Neural progenitor cell (in vitro differentiated cells): Measurements from ENCODE around the gene CERS6.

Experiments used
- CTCF ChIP-seq: fragments of 200-600 bp; sonication (generic); IDR thresholded peaks from 2 replicates; pipeline ENCODE4 v1.5.1; 2017; ENCODE audit warnings: antibody characterized with exemption, mild to moderate bottlenecking
- EZH2 ChIP-seq: fragments of 200-600 bp; sonication (generic); IDR thresholded peaks from 2 replicates; pipeline ENCODE4 v1.6.1; 2017; ENCODE audit warnings: antibody characterized with exemption, mild to moderate bottlenecking, moderate library complexity

DNA sequence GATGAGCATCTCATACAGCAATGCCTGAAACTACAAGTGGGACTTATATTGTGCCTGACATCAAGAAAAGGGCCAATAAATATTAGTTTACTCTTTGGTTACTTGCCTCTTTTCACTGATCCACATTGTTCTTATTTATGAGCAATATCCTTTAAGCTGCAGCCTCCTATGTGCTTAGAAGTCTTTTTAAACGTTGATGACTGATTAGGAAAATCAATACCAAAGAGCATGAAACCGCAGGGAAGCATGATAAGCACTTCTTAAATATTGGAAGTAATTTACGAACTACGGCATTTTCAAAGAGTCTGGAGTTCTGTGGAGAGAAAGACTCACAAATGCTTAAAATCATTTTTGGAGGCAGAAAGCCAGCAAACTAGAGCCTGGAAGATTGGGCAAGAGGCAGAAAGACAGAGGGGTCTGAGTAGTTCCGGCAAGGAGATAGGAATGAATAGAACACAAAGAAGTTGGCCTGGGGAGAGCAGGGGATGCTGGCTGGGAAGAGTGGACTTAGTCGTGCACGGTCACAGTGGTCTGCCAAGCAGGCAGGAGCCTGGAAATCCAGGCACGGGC lies 223.8 kb downstream of the CERS6 start:
- TF ChIP-seq CTCF (no peak), EZH2 (no peak)
